Tongue (tissue), 1 donor: ENCODE measurements around the gene DEF6. TPM values are rescaled to one million over a fixed set of nuclear protein-coding genes. Genes with fewer than 3 reads are reported as not detected.

Source experiments
- total RNA-seq: library from RNA; depleted of rRNA; stranded (reverse); fragments of >200 nt; gene quantifications from one replicate; pipeline ENCODE4 v1.2.3, GENCODE V29; 2014

The DEF6 gene
- total RNA-seq, 1 donor from 2014 or later: 11.6 TPM

Other genes with a start within 250 kb of the DEF6 start
- gene TCP11, start 156.5 kb upstream of the DEF6 start, total RNA-seq: not detected
- 1.3 TPM for gene SCUBE3, start 83.9 kb upstream of the DEF6 start, total RNA-seq
- gene ZNF76, start 38.1 kb upstream of the DEF6 start, total RNA-seq: 19.6 TPM
- 10.6 TPM for gene PPARD, start 44.7 kb downstream of the DEF6 start, total RNA-seq
- gene FANCE, start 154.5 kb downstream of the DEF6 start, total RNA-seq: 14.7 TPM
- 1,709 TPM for gene RPL10A, start 170.6 kb downstream of the DEF6 start, total RNA-seq
- gene TEAD3, start 199.3 kb downstream of the DEF6 start, total RNA-seq: 19.4 TPM
- gene TULP1, start 215.1 kb downstream of the DEF6 start, total RNA-seq: not detected